ENCODE data around the gene OR8B3.

Gene OR8B3

DNA sequence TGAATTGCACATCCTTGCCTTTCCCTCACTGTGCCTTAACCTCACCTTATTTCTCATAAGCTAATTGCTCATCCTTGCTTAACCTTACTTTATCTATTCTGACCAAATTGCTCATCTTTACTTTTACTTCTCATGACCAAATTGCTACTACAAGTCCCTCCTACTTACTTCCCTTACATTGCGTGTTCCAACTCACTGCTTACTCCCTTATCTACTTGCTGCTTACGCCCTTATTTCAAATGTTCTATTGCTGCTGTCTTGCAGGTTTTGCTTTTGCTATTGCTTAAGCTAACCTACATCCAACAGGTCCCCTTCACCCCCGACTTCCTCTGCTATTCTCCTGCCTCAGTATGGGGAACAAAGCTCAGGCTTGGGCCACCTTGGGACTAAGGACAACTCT is 22.5 kb downstream of the OR8B3 start:
- DNase-seq (ENCODE audit: low read depth in 1 of 2, low spot score in 1 of 2): no peak

GRCh38 chr11:124359566-124359965 is 39.3 kb downstream of the OR8B3 start:
- no peak for DNase-seq (ENCODE audit: low read depth in 1 of 2, low spot score in 1 of 2)

- DNase-seq (ENCODE audit: low read depth in 1 of 2, low spot score in 1 of 2): no peak
These were observed 52.4 kb downstream of the OR8B3 start for GRCh38 chr11:124346311-124346955.
